Central memory CD8-positive, alpha-beta T cell (primary cell): Measurements from ENCODE around the gene NDUFV1.
"Not testable (repeated sequence)": the region's sequence is repeated elsewhere in the genome, so short reads cannot be mapped to it uniquely, and the experiment has no call there.

Source experiments
- ATAC-seq: fragments of 150-1000 bp; cut with Tn5 transposase; replicated peaks from 2 replicates; pipeline ENCODE4 v1.10.0; 2022; ENCODE audit warnings: mild to moderate bottlenecking, moderate FRiP score, moderate number of reproducible peaks; ENCODE audit not compliant: poor library complexity, severe bottlenecking; ENCODE audit errors: extremely low read depth
- DNase-seq, 2 donors: peaks; one replicate each; pipeline ENCODE4 v3.0.0; 2021; ENCODE audit warnings: low spot score in 2 of 2
- H3K27ac Mint-ChIP-seq: one replicate; pipeline ENCODE4 v1.8.0; 2022; ENCODE audit warnings: low read depth, mild to moderate bottlenecking, moderate library complexity, mixed read lengths
- H3K27me3 Mint-ChIP-seq: one replicate; pipeline ENCODE4 v1.8.0; 2022; ENCODE audit warnings: mixed read lengths
- H3K36me3 Mint-ChIP-seq: one replicate; pipeline ENCODE4 v1.8.0; 2022; ENCODE audit warnings: mild to moderate bottlenecking, moderate library complexity, mixed read lengths; ENCODE audit not compliant: insufficient read depth
- H3K4me1 Mint-ChIP-seq: one replicate; pipeline ENCODE4 v1.8.0; 2022; ENCODE audit warnings: mixed read lengths
- H3K4me3 Mint-ChIP-seq: one replicate; pipeline ENCODE4 v1.8.0; 2022; ENCODE audit warnings: mild to moderate bottlenecking, moderate library complexity, mixed read lengths
- H3K9me3 Mint-ChIP-seq: one replicate; pipeline ENCODE4 v1.8.0; 2022; ENCODE audit warnings: mixed read lengths

The NDUFV1 gene

GRCh38 chr11:67606492-67607295, at the start of gene NDUFV1:
NDUFV1 (plus strand) TSS chr11:67606936; CDS start chr11:67607005, 69 bp downstream.
- Mint-ChIP-seq H3K4me1 (no peaks in the 10 kb centered on the region), H3K4me3 (peak within 1 kb of the TSS; percentile 80), H3K9me3 (no peaks in the 10 kb centered on the region), H3K27me3 (peaks cover 8% of the 10 kb centered on the region), H3K27ac (peak within 1 kb of the TSS; percentile 76), H3K36me3 (peaks cover 16% of the 10 kb centered on the region)
- peak; percentile 90 to 92 for DNase-seq
- ATAC-seq: peak; percentile 98

GRCh38 chr11:67558084-67558772, 48.5 kb upstream of the NDUFV1 start:
- Mint-ChIP-seq H3K36me3 (peaks cover 3% of the 10 kb centered on the region), H3K27me3 (peaks cover 9% of the 10 kb centered on the region), H3K4me3 (no peak overlapping the region), H3K27ac (no peak overlapping the region), H3K4me1 (peaks cover 7% of the 10 kb centered on the region), H3K9me3 (no peaks in the 10 kb centered on the region)
- ATAC-seq (no peak), DNase-seq (no peak)

GRCh38 chr11:67561971-67562619, 44.6 kb upstream of the NDUFV1 start:
- Mint-ChIP-seq H3K27ac (peak overlapping the region; percentile 74), H3K4me3 (no peak overlapping the region), H3K36me3 (peaks cover 3% of the 10 kb centered on the region), H3K9me3 (no peaks in the 10 kb centered on the region), H3K4me1 (peaks cover 7% of the 10 kb centered on the region), H3K27me3 (peaks cover 19% of the 10 kb centered on the region)
- ATAC-seq: no peak
- no peak for DNase-seq

GRCh38 chr11:67562963-67563704, 43.6 kb upstream of the NDUFV1 start:
- no peak overlapping the region for H3K27ac Mint-ChIP-seq

GRCh38 chr11:67563705-67564114, 43.0 kb upstream of the NDUFV1 start:
- not testable (repeated sequence) for ATAC-seq, H3K36me3 Mint-ChIP-seq, H3K27ac Mint-ChIP-seq, H3K4me3 Mint-ChIP-seq, H3K9me3 Mint-ChIP-seq, DNase-seq, H3K4me1 Mint-ChIP-seq
- H3K27me3 Mint-ChIP-seq: peaks cover 19% of the 10 kb centered on the region

More at GRCh38 chr11:67562963-67563704, 43.6 kb upstream of the NDUFV1 start:
- peaks cover 3% of the 10 kb centered on the region for H3K36me3 Mint-ChIP-seq
- H3K9me3 Mint-ChIP-seq: no peaks in the 10 kb centered on the region
- H3K4me3 Mint-ChIP-seq: no peak overlapping the region
- peaks cover 7% of the 10 kb centered on the region for H3K4me1 Mint-ChIP-seq
- no peak for DNase-seq
- peaks cover 19% of the 10 kb centered on the region for H3K27me3 Mint-ChIP-seq
- no peak for ATAC-seq

- H3K4me3 Mint-ChIP-seq: no peak overlapping the region
- H3K36me3 Mint-ChIP-seq: peaks cover 3% of the 10 kb centered on the region
- H3K4me1 Mint-ChIP-seq: peaks cover 7% of the 10 kb centered on the region
- DNase-seq (no peak), ATAC-seq (no peak)
- no peaks in the 10 kb centered on the region for H3K9me3 Mint-ChIP-seq
- no peak overlapping the region for H3K27ac Mint-ChIP-seq
- H3K27me3 Mint-ChIP-seq: peaks cover 15% of the 10 kb centered on the region
Measured at GRCh38 chr11:67564230-67564629, 42.5 kb upstream of the NDUFV1 start.

GRCh38 chr11:67571443-67571842, 35.3 kb upstream of the NDUFV1 start:
- H3K4me3 Mint-ChIP-seq: no peak overlapping the region
- DNase-seq (no peak), ATAC-seq (no peak)
- H3K9me3 Mint-ChIP-seq: no peaks in the 10 kb centered on the region
- no peaks in the 10 kb centered on the region for H3K4me1 Mint-ChIP-seq
- H3K36me3 Mint-ChIP-seq: no peaks in the 10 kb centered on the region
- H3K27ac Mint-ChIP-seq: no peak overlapping the region
- peaks cover 28% of the 10 kb centered on the region for H3K27me3 Mint-ChIP-seq

- no peaks in the 10 kb centered on the region for H3K36me3 Mint-ChIP-seq
- H3K4me3 Mint-ChIP-seq: no peak overlapping the region
Measured at GRCh38 chr11:67572305-67572704, 34.4 kb upstream of the NDUFV1 start.

GRCh38 chr11:67572747-67573419, 33.9 kb upstream of the NDUFV1 start:
- ATAC-seq (no peak), DNase-seq (no peak)
- H3K27me3 Mint-ChIP-seq: peaks cover 38% of the 10 kb centered on the region
- no peaks in the 10 kb centered on the region for H3K36me3 Mint-ChIP-seq
- H3K9me3 Mint-ChIP-seq: no peaks in the 10 kb centered on the region
- H3K4me3 Mint-ChIP-seq: no peak overlapping the region
- H3K4me1 Mint-ChIP-seq: no peaks in the 10 kb centered on the region
- H3K27ac Mint-ChIP-seq: no peak overlapping the region

More at GRCh38 chr11:67572305-67572704, 34.4 kb upstream of the NDUFV1 start:
- Mint-ChIP-seq H3K27me3 (peaks cover 36% of the 10 kb centered on the region), H3K4me1 (no peaks in the 10 kb centered on the region), H3K27ac (no peak overlapping the region), H3K9me3 (no peaks in the 10 kb centered on the region)
- DNase-seq (no peak), ATAC-seq (no peak)

GRCh38 chr11:67574938-67575337, 31.8 kb upstream of the NDUFV1 start:
- H3K4me3 Mint-ChIP-seq: no peak overlapping the region
- H3K4me1 Mint-ChIP-seq: peaks cover 10% of the 10 kb centered on the region
- peaks cover 38% of the 10 kb centered on the region for H3K27me3 Mint-ChIP-seq
- no peaks in the 10 kb centered on the region for H3K9me3 Mint-ChIP-seq
- ATAC-seq (no peak), DNase-seq (no peak)
- H3K27ac Mint-ChIP-seq: no peak overlapping the region
- H3K36me3 Mint-ChIP-seq: no peaks in the 10 kb centered on the region

- no peak for ATAC-seq
- peaks cover 38% of the 10 kb centered on the region for H3K27me3 Mint-ChIP-seq
Measured at GRCh38 chr11:67576735-67577475, 29.8 kb upstream of the NDUFV1 start.

More at GRCh38 chr11:67576735-67577475, 29.8 kb upstream of the NDUFV1 start:
- DNase-seq: no peak
- no peaks in the 10 kb centered on the region for H3K36me3 Mint-ChIP-seq
- no peak overlapping the region for H3K27ac Mint-ChIP-seq
- H3K4me1 Mint-ChIP-seq: peaks cover 11% of the 10 kb centered on the region
- H3K4me3 Mint-ChIP-seq: no peak overlapping the region
- H3K9me3 Mint-ChIP-seq: no peaks in the 10 kb centered on the region
